Thyroid gland (tissue), 4 donors: ENCODE data around the gene KHDRBS1. TPM values are rescaled to one million over a fixed set of nuclear protein-coding genes. Genes with fewer than 3 reads are reported as not detected.
"Not testable (repeated sequence)": the region's sequence is repeated elsewhere in the genome, so short reads cannot be mapped to it uniquely, and the experiment has no call there.

ENCODE experiments used
- DNase-seq, 2 donors: peaks; one replicate each; pipeline ENCODE4 v3.0.0-alpha.2; 2019
- H3K27ac ChIP-seq, 3 donors: fragments of 200-600 bp; sonication (generic); 1 replicate in 2 of 3; 2 replicates in 1 of 3; pipeline ENCODE4 v1.5.1; 2016 to 2019; ENCODE audit warnings: mild to moderate bottlenecking in 1 of 3, moderate library complexity in 1 of 3
- H3K27me3 ChIP-seq: fragments of 200-600 bp; sonication (generic); one replicate; pipeline ENCODE4 v1.5.1; 2019
- H3K36me3 ChIP-seq, 2 donors: fragments of 200-600 bp; sonication (generic); one replicate each; pipeline ENCODE4 v1.5.1; 2016 to 2019
- H3K4me1 ChIP-seq, 2 donors: fragments of 200-600 bp; sonication (generic); one replicate each; pipeline ENCODE4 v1.5.1; 2017 to 2019
- H3K4me3 ChIP-seq, 3 donors: fragments of 200-600 bp; sonication (generic); replicated peaks in 1 of 3; 1 replicate in 2 of 3; 2 replicates in 1 of 3; pipeline ENCODE4 v1.5.1; 2016; ENCODE audit warnings: mild to moderate bottlenecking in 1 of 3
- H3K9me3 ChIP-seq: fragments of 200-600 bp; sonication (generic); one replicate; pipeline ENCODE4 v1.5.1; 2017
- POLR2A ChIP-seq, 2 donors: fragments of 450-650 bp; IDR thresholded peaks; one replicate each; pipeline ENCODE4 v1.6.1; 2017; ENCODE audit warnings: antibody characterized with exemption in 2 of 2, mild to moderate bottlenecking in 2 of 2, moderate library complexity in 1 of 2
- WGBS, 2 donors: methylation state at CpG; one replicate each; pipeline ENCODE4 v1.1.5; 2017; 5-methylcytosine and 5-hydroxymethylcytosine counted together
- intact Hi-C: fragments of 100-400 bp; cut with DNase I; formaldehyde crosslinking; loops from one replicate; pipeline ENCODE4 v1.15.1; 2023
- total RNA-seq, 4 donors: library from RNA; depleted of rRNA; stranded (reverse); fragments of >200 nt; gene quantifications; one replicate each; pipeline ENCODE4 v1.2.3, GENCODE V29; 2016
- TF ChIP-seq, protein P1 (sequence below), 6 experiments: fragments of 200-600 bp in 3 of 6; fragments of 450-650 bp in 3 of 6; sonication (generic) in 3 of 6; IDR thresholded peaks; one replicate each; pipeline ENCODE4 v1.5.1; 2016 to 2019; ENCODE audit warnings: antibody characterized with exemption in 6 of 6, mild to moderate bottlenecking in 2 of 6, inconsistent platforms in 1 of 6, moderate library complexity in 1 of 6

KHDRBS1 gene
- total RNA-seq, 4 donors from 2014 or later = 71.9 to 107 (median 82.5) TPM

GRCh38 chr1:32010246-32010645 lies 3.4 kb upstream of the KHDRBS1 start:
- Histone ChIP-seq H3K36me3 (no peaks in the 10 kb centered on the region), H3K4me1 (peaks cover 4 to 10% of the 10 kb centered on the region in 2 donors), H3K9me3 (no peaks in the 10 kb centered on the region), H3K27me3 (no peaks in the 10 kb centered on the region), H3K27ac (no peak overlapping the region), H3K4me3 (no peak overlapping the region)
- intact Hi-C loops = no loop called here
- TF ChIP-seq, protein P1, sequence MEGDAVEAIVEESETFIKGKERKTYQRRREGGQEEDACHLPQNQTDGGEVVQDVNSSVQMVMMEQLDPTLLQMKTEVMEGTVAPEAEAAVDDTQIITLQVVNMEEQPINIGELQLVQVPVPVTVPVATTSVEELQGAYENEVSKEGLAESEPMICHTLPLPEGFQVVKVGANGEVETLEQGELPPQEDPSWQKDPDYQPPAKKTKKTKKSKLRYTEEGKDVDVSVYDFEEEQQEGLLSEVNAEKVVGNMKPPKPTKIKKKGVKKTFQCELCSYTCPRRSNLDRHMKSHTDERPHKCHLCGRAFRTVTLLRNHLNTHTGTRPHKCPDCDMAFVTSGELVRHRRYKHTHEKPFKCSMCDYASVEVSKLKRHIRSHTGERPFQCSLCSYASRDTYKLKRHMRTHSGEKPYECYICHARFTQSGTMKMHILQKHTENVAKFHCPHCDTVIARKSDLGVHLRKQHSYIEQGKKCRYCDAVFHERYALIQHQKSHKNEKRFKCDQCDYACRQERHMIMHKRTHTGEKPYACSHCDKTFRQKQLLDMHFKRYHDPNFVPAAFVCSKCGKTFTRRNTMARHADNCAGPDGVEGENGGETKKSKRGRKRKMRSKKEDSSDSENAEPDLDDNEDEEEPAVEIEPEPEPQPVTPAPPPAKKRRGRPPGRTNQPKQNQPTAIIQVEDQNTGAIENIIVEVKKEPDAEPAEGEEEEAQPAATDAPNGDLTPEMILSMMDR (IDR thresholded peaks at IDR 0.05) = no peak
- DNase-seq = no peak
- 61 to 65% methylated on average over 5 of the region's 5 CpGs for WGBS, 2 donors

DNA sequence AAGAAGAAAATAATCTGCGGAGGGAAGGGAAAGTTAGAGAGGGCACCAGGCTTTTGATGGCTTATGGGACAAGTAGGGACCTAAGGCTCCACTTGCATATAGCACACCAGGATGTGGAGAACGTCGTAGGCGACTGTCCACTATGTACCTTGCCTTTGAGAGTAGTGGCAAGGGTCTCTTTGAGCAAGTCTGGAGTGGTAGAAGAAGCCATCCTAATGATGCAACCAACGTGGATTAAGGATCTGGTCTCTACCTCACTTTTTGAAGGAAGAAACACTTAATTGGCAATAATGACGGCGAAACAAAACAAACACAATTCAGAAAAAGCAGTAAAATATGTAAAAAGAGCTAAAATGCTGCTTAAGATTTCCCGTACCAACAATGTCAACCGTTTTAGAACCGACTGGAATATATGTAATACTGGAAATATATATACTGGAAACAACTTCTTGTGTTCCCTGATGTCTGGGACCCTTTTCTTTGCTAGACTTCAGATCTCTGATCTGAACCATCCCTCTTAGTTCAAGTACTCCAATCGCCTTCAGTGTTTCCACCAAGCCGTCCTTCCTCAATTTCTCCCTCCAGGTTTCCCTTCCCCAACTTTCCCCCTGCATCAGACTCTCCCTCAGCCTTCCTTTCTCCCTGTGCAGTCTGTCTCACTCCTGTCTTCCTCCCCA lies 821 bp upstream of the KHDRBS1 start:
- WGBS, 2 donors = 56 to 58% methylated on average over 12 of the region's 12 CpGs
- no peak for TF ChIP-seq POLR2A (IDR thresholded peaks at IDR 0.05)
- TF ChIP-seq, protein P1 (IDR thresholded peaks at IDR 0.05) = no peak
- Histone ChIP-seq H3K4me1 (peaks cover 15 to 32% of the 10 kb centered on the region in 2 donors), H3K27me3 (no peaks in the 10 kb centered on the region), H3K9me3 (no peaks in the 10 kb centered on the region), H3K36me3 (no peaks in the 10 kb centered on the region), H3K4me3 (peak overlapping the region in 2 of 3 donors; percentile 8 to 100), H3K27ac (peak overlapping the region; percentile 73 to 99 (median 98))
- no peak for DNase-seq
- intact Hi-C loops = no loop called here

DNA sequence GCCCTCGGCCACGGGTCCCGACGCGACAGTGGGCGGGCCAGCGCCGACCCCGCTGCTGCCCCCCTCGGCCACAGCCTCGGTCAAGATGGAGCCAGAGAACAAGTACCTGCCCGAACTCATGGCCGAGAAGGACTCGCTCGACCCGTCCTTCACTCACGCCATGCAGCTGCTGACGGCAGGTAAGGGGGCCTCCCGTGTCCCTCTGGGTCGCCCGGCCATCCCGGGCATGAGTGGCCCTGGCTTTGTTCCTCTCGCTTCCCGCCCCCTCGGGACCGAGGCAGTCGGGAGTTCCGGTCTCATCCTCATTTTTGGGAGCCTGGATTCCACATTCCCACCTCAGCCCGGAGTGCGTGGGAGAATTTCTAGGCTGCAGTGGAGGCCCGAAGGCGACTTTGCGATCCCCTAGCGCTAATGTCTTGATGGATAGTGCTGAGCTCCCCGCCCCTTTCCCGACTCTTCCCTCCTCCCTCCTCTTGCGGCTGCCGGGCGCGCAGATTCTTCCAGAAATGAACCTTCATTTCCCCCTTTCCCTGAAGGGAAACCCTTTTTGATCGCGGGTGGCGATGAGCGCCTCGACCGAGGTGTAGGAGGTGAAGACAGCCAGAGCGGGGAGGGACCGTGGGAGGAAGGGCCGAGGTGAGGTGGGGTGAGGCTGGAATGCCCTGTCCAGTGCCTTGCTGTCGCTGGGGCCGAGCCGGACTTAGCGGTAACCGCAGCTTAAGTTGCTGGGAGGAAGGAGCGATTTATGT lies 705 bp downstream of the KHDRBS1 start:
- H3K27me3 ChIP-seq = no peaks in the 10 kb centered on the region
- peak in 1 of 2 donors; percentile 15 for TF ChIP-seq POLR2A (IDR thresholded peaks at IDR 0.05)
- TF ChIP-seq, protein P1 (IDR thresholded peaks at IDR 0.05) = no peak
- no peaks in the 10 kb centered on the region for H3K9me3 ChIP-seq
- peak overlapping the region; percentile 62 to 100 (median 89) for H3K4me3 ChIP-seq
- H3K36me3 ChIP-seq = no peaks in the 10 kb centered on the region
- intact Hi-C loops = no loop called here
- peak; percentile 51 to 57 for DNase-seq
- H3K27ac ChIP-seq = peak overlapping the region; percentile 88 to 99 (median 98)
- H3K4me1 ChIP-seq = peaks cover 24 to 41% of the 10 kb centered on the region in 2 donors
- 0% methylated on average over 25 to 34 of the region's 55 CpGs for WGBS, 2 donors

GRCh38 chr1:32014948-32015273 lies 1.2 kb downstream of the KHDRBS1 start:
- no peak for DNase-seq
- TF ChIP-seq POLR2A (IDR thresholded peaks at IDR 0.05) = no peak
- TF ChIP-seq, protein P1 (IDR thresholded peaks at IDR 0.05) = no peak
- peaks cover 29 to 44% of the 10 kb centered on the region in 2 donors for H3K4me1 ChIP-seq
- H3K9me3 ChIP-seq = no peaks in the 10 kb centered on the region
- H3K36me3 ChIP-seq = no peaks in the 10 kb centered on the region
- no peaks in the 10 kb centered on the region for H3K27me3 ChIP-seq
- H3K4me3 ChIP-seq = peak overlapping the region; percentile 62 to 100 (median 89)
- intact Hi-C loops = no loop called here
- H3K27ac ChIP-seq = peak overlapping the region in 2 of 3 donors; percentile 98 to 99
- 0 to 2% methylated on average over 11 of the region's 11 CpGs for WGBS, 2 donors

DNA sequence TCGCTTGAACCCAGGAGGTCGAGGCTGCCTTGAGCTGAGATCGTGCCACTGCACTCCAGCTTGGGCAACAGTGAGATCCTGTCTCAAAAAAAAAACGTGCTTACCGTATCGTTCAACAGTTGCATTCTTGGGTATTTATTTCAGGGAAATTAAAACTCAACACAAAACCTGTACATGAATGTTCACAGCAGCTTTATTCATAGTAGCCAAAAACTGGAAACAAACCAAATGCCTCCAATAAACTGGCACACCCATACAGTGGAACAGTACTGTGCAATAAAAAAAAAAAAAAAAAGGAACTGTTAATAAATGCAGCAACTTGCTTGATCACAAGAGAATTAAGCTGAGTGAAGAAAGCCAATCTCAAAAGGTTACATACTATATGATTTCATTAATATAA lies 6.7 kb downstream of the KHDRBS1 start:
- no peak overlapping the region for H3K27ac ChIP-seq
- intact Hi-C loops = no loop called here
- H3K4me3 ChIP-seq = no peak overlapping the region
- 48 to 69% methylated on average over 6 of the region's 6 CpGs for WGBS, 2 donors
- H3K9me3 ChIP-seq = no peaks in the 10 kb centered on the region
- no peaks in the 10 kb centered on the region for H3K36me3 ChIP-seq
- DNase-seq = no peak
- H3K27me3 ChIP-seq = no peaks in the 10 kb centered on the region
- H3K4me1 ChIP-seq = peaks cover 49 to 71% of the 10 kb centered on the region in 2 donors
- no peak for TF ChIP-seq POLR2A (IDR thresholded peaks at IDR 0.05)
- TF ChIP-seq, protein P1 (IDR thresholded peaks at IDR 0.05) = no peak

GRCh38 chr1:32021574-32022018 lies 7.9 kb downstream of the KHDRBS1 start:
- H3K27ac ChIP-seq, H3K36me3 ChIP-seq, DNase-seq, H3K4me3 ChIP-seq, intact Hi-C loops, H3K27me3 ChIP-seq, H3K9me3 ChIP-seq: not testable (repeated sequence)
- WGBS, 2 donors = 68 to 71% methylated on average over 8 of the region's 8 CpGs
- peaks cover 39 to 58% of the 10 kb centered on the region in 2 donors for H3K4me1 ChIP-seq
